Testis (tissue), 2 donors: ENCODE data around the gene RBMS2.

Experiments used
- CTCF ChIP-seq, 3 experiments: fragments of 450-650 bp in 2 of 3; fragments of 200-600 bp in 1 of 3; sonication (generic) in 1 of 3; IDR thresholded peaks; one replicate each; pipeline ENCODE4 v1.5.1; 2016 to 2019; ENCODE audit warnings: antibody characterized with exemption in 3 of 3, mild to moderate bottlenecking in 2 of 3, moderate library complexity in 1 of 3
- POLR2A ChIP-seq: fragments of 450-650 bp; IDR thresholded peaks from one replicate; pipeline ENCODE4 v1.6.1; 2017; ENCODE audit warnings: antibody characterized with exemption, mild to moderate bottlenecking, moderate library complexity

- no peak for TF ChIP-seq CTCF (IDR thresholded peaks at IDR 0.05)
- TF ChIP-seq POLR2A: no peak
Observed at GRCh38 chr12:56645201-56645716, 123.6 kb downstream of the RBMS2 start.
